Liver (tissue), 9 donors: ENCODE measurements around the gene ANKRD28. TPM values are rescaled to one million over a fixed set of nuclear protein-coding genes. Genes with fewer than 3 reads are reported as not detected.

ENCODE experiments used
- DNase-seq: peaks from one replicate; pipeline ENCODE4 v3.0.0-alpha.2; 2017; ENCODE audit warnings: low spot score
- H3K27ac ChIP-seq, 2 donors: one replicate each; pipeline ENCODE4 v1.7.0; 2013; ENCODE audit warnings: inconsistent platforms in 2 of 2, low read length in 2 of 2, control low read depth in 1 of 2, low read depth in 1 of 2, mild to moderate bottlenecking in 1 of 2
- H3K27me3 ChIP-seq, 4 donors: one replicate each; pipeline versions ENCODE4 v1.6.1 to v1.7.0; 2013; ENCODE audit warnings: low read length in 3 of 4, inconsistent platforms in 1 of 4, mild to moderate bottlenecking in 1 of 4, moderate library complexity in 1 of 4; ENCODE audit not compliant: control insufficient read depth in 4 of 4, insufficient read depth in 4 of 4
- H3K36me3 ChIP-seq, 4 donors: one replicate each; pipeline versions ENCODE4 v1.6.1 to v1.7.0; 2013; ENCODE audit warnings: low read length in 3 of 4, mild to moderate bottlenecking in 3 of 4, low read depth in 1 of 4, moderate library complexity in 1 of 4; ENCODE audit not compliant: control insufficient read depth in 4 of 4, insufficient read depth in 3 of 4
- H3K4me1 ChIP-seq, 4 donors: one replicate each; pipeline versions ENCODE4 v1.6.1 to v1.7.0; 2013; ENCODE audit warnings: low read length in 3 of 4, mild to moderate bottlenecking in 3 of 4, moderate library complexity in 1 of 4; ENCODE audit not compliant: control insufficient read depth in 4 of 4, insufficient read depth in 4 of 4
- H3K4me3 ChIP-seq, 3 donors: one replicate each; pipeline versions ENCODE4 v1.6.1 to v1.7.0; 2013; ENCODE audit warnings: low read length in 3 of 3, control low read depth in 1 of 3, low read depth in 1 of 3, mild to moderate bottlenecking in 1 of 3
- H3K9ac ChIP-seq, 2 donors: one replicate each; pipeline ENCODE4 v1.7.0; 2013; ENCODE audit warnings: low read length in 2 of 2, mild to moderate bottlenecking in 2 of 2, moderate library complexity in 2 of 2, control low read depth in 1 of 2, low read depth in 1 of 2
- H3K9me3 ChIP-seq, 4 donors: one replicate each; pipeline versions ENCODE4 v1.6.1 to v1.7.0; 2013; ENCODE audit warnings: low read length in 3 of 4; ENCODE audit not compliant: control insufficient read depth in 4 of 4
- EGR1 ChIP-seq, 2 donors: IDR thresholded peaks; 2 replicates each; pipeline ENCODE4 v1.6.1; 2016 to 2018; ENCODE audit warnings: antibody characterized with exemption in 2 of 2, low read depth in 2 of 2
- FOXA1 ChIP-seq: IDR thresholded peaks from 2 replicates; pipeline ENCODE4 v1.6.1; 2016; ENCODE audit warnings: antibody characterized with exemption
- GABPA ChIP-seq, 2 donors: IDR thresholded peaks in 1 of 2; conservative IDR thresholded peaks in 1 of 2; 2 replicates each; pipeline ENCODE4 v1.6.1; 2016; ENCODE audit warnings: antibody characterized with exemption in 2 of 2, mild to moderate bottlenecking in 1 of 2, moderate library complexity in 1 of 2
- HNF4G ChIP-seq: IDR thresholded peaks from 2 replicates; pipeline ENCODE4 v1.6.1; 2016; ENCODE audit warnings: antibody characterized with exemption
- JUND ChIP-seq, 2 donors: IDR thresholded peaks; 2 replicates each; pipeline ENCODE4 v1.6.1; 2016; ENCODE audit warnings: antibody characterized with exemption in 2 of 2
- NR2F2 ChIP-seq: IDR thresholded peaks from 2 replicates; pipeline ENCODE4 v1.6.1; 2016; ENCODE audit warnings: antibody characterized with exemption
- RAD21 ChIP-seq, 2 donors: IDR thresholded peaks; 2 replicates each; pipeline ENCODE4 v1.6.1; 2016; ENCODE audit warnings: antibody characterized with exemption in 2 of 2, mild to moderate bottlenecking in 2 of 2
- REST ChIP-seq: IDR thresholded peaks from 2 replicates; pipeline ENCODE4 v1.6.1; 2016; ENCODE audit warnings: antibody characterized with exemption, mild to moderate bottlenecking
- RXRA ChIP-seq, 2 donors: IDR thresholded peaks; 2 replicates each; pipeline ENCODE4 v1.6.1; 2017 to 2018; ENCODE audit warnings: antibody characterized with exemption in 2 of 2, mild to moderate bottlenecking in 1 of 2
- SP1 ChIP-seq: IDR thresholded peaks from 2 replicates; pipeline ENCODE4 v1.6.1; 2018; ENCODE audit warnings: antibody characterized with exemption, mild to moderate bottlenecking
- TAF1 ChIP-seq: conservative IDR thresholded peaks from 2 replicates; pipeline ENCODE4 v1.6.1; 2016; ENCODE audit warnings: antibody characterized with exemption, mild to moderate bottlenecking
- YY1 ChIP-seq: IDR thresholded peaks from 2 replicates; pipeline ENCODE4 v1.6.1; 2016; ENCODE audit warnings: antibody characterized with exemption, mild to moderate bottlenecking
- ZBTB33 ChIP-seq: IDR thresholded peaks from 2 replicates; pipeline ENCODE4 v1.6.1; 2016; ENCODE audit warnings: antibody characterized with exemption
- WGBS: extraction: QIAGEN DNeasy Blood & Tissue Kit; methylation state at CpG from one replicate; pipeline ENCODE4 v1.1.7; 2013; 5-methylcytosine and 5-hydroxymethylcytosine counted together
- polyA plus RNA-seq, 2 donors: library from polyadenylated mRNA; stranded (reverse) in 1 of 2; unstranded in 1 of 2; fragments of 200-250 nt in 1 of 2; fragments of >200 nt in 1 of 2; fragmentation: Nextera tagmentation in 1 of 2; extraction: Ambion mirVana in 1 of 2; gene quantifications; one replicate each; pipeline versions ENCODE4 v1.2.1 to v1.2.3, GENCODE V29; 2013 to 2015
- total RNA-seq, 2 donors: library from RNA; depleted of rRNA; stranded (reverse); fragments of >200 nt; gene quantifications; one replicate each; pipeline ENCODE4 v1.2.3, GENCODE V29; 2014
- TF ChIP-seq, protein P1 (sequence below): IDR thresholded peaks from 2 replicates; pipeline ENCODE4 v1.6.1; 2016; ENCODE audit warnings: antibody characterized with exemption
- TF ChIP-seq, protein P2 (sequence below): fragments of 150-350 bp; IDR thresholded peaks from 2 replicates; pipeline ENCODE4 v1.5.1; 2017; ENCODE audit warnings: improper control_type of control experiment, low read depth, low read length; ENCODE audit not compliant: missing input control
- TF ChIP-seq, protein P3 (sequence below): IDR thresholded peaks from 2 replicates; pipeline ENCODE4 v1.6.1; 2016; ENCODE audit warnings: antibody characterized with exemption
- donor health status: healthy.
- donor health status: healthy.
- donor health status: healthy.
- donor health status: healthy.
- donor health status: healthy.

Gene ANKRD28
- total RNA-seq (10 to 100 TPM; 23.9 to 39.1 TPM), polyA plus RNA-seq (1 to 10 TPM; 9.2 to 9.8 TPM)

DNA sequence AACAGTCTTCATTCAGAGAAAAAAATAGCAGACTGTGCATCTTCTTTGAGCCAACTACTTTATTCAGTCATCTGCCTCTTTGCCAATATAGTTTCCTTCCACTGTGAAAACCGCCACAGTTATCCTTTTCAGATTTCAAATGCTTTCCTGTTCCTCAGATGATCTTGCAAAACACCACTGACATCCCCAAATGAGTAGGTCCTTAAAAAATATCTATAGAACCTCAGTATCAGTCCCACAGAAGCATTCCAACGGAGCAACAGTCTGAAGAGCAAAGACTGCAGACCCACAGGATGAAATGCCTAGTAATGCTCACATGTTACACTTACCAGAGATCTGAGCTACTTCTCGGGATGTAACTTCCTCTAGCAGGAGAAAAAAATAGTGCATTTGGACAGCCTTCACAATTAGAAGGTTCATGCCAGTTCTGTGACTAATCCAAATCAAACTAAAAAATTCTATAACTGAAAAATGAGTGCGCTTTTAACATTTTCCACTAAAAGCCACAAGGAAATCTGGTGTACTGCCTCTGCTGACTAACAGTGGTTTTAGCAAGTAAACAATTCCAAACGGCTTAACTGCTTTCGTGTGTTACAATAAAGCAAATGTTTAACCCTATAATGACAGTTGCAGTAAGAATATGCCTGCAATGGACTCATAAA is at the start of gene ANKRD28:
TSS of gene ANKRD28 (minus strand) at position 338 of the 662 bp plus-strand sequence. CDS start 1,458 bp downstream, outside the sequence.
- H3K27me3 ChIP-seq, result no peaks in the 10 kb centered on the region
- peak within 1 kb of the TSS; percentile 17 to 46 (median 41) for H3K4me3 ChIP-seq
- TF ChIP-seq RAD21 (IDR thresholded peaks at IDR 0.05) (peak; percentile 37 to 62), JUND (IDR thresholded peaks at IDR 0.05) (peak in 1 of 2 donors; percentile 21), FOXA1 (no peak), REST (no peak), TAF1 (peak; percentile 34), RXRA (IDR thresholded peaks at IDR 0.05) (peak; percentile 14 to 29), NR2F2 (no peak), GABPA (IDR thresholded peaks at IDR 0.05 in 1 of 2, conservative IDR thresholded peaks at IDR 0.05 in 1 of 2) (no peak), HNF4G (no peak), EGR1 (IDR thresholded peaks at IDR 0.05; ENCODE audit: low read depth in 2 of 2) (no peak), ZBTB33 (no peak), YY1 (no peak), SP1 (peak; percentile 6)
- TF ChIP-seq, protein P1, sequence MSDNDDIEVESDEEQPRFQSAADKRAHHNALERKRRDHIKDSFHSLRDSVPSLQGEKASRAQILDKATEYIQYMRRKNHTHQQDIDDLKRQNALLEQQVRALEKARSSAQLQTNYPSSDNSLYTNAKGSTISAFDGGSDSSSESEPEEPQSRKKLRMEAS, result peak; percentile 22
- TF ChIP-seq, protein P2, sequence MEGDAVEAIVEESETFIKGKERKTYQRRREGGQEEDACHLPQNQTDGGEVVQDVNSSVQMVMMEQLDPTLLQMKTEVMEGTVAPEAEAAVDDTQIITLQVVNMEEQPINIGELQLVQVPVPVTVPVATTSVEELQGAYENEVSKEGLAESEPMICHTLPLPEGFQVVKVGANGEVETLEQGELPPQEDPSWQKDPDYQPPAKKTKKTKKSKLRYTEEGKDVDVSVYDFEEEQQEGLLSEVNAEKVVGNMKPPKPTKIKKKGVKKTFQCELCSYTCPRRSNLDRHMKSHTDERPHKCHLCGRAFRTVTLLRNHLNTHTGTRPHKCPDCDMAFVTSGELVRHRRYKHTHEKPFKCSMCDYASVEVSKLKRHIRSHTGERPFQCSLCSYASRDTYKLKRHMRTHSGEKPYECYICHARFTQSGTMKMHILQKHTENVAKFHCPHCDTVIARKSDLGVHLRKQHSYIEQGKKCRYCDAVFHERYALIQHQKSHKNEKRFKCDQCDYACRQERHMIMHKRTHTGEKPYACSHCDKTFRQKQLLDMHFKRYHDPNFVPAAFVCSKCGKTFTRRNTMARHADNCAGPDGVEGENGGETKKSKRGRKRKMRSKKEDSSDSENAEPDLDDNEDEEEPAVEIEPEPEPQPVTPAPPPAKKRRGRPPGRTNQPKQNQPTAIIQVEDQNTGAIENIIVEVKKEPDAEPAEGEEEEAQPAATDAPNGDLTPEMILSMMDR, result no peak
- 4% methylated on average over 6 of the region's 6 CpGs for WGBS
- no peak for DNase-seq
- H3K36me3 ChIP-seq, result no peaks in the 10 kb centered on the region
- peak within 1 kb of the TSS; percentile 83 to 91 for H3K27ac ChIP-seq
- H3K4me1 ChIP-seq, result peaks cover 0 to 36% (median 24%) of the 10 kb centered on the region in 4 donors
- no peaks in the 10 kb centered on the region for H3K9me3 ChIP-seq
- H3K9ac ChIP-seq, result peak within 1 kb of the TSS; percentile 45 to 87

- TF ChIP-seq, protein P3, sequence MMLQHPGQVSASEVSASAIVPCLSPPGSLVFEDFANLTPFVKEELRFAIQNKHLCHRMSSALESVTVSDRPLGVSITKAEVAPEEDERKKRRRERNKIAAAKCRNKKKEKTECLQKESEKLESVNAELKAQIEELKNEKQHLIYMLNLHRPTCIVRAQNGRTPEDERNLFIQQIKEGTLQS, result no peak
- no peak for TF ChIP-seq NR2F2
- no peak overlapping the region for H3K9ac ChIP-seq
- no peaks in the 10 kb centered on the region for H3K27me3 ChIP-seq
- peaks cover 0 to 12% (median 0%) of the 10 kb centered on the region in 4 donors for H3K4me1 ChIP-seq
- H3K36me3 ChIP-seq, result no peaks in the 10 kb centered on the region
- H3K9me3 ChIP-seq, result no peaks in the 10 kb centered on the region
- no peak overlapping the region for H3K4me3 ChIP-seq
- H3K27ac ChIP-seq, result no peak overlapping the region
- DNase-seq, result no peak
Measured at GRCh38 chr3:15847239-15847638, 49.5 kb upstream of the ANKRD28 start.
